ENCODE data around the gene RELA. TPM values are rescaled to one million over a fixed set of nuclear protein-coding genes. Genes with fewer than 3 reads are reported as not detected.
A peak's percentile ranks its signal among the peaks of the same experiment; 100 is the strongest.
"Not testable (repeated sequence)": the region's sequence is repeated elsewhere in the genome, so short reads cannot be mapped to it uniquely, and the experiment has no call there.

Gene RELA
- total RNA-seq, 1 donor from 2014 or later: 68.2 TPM

DNA sequence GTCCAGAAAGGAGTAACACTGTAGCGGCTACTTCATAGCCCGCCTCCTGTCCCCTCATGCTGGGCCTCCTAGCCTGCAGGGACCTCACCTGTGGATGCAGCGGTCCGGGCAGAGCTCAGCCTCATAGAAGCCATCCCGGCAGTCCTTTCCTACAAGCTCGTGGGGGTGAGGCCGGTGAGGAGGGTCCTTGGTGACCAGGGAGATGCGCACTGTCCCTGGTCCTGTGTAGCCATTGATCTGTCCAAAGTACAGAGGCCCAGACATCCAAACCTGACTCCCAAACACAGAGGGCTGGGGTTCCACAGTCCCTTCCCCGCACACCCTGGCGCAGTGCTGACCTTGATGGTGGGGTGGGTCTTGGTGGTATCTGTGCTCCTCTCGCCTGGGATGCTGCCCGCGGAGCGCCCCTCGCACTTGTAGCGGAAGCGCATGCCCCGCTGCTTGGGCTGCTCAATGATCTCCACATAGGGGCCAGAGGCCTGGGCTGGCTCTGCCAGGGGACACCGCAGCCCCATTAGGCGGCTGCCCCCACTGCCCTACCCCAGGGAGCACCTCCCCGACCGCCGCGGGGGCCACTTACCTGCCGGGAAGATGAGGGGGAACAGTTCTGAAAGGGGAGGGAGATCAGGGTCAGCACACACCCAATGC lies 993 bp downstream of the RELA start:
- ATAC-seq: no peak
- peaks cover 28% of the 10 kb centered on the region for H3K4me1 ChIP-seq
- intact Hi-C loops (cut with DNase I): no loop called here
- H3K27me3 ChIP-seq: no peaks in the 10 kb centered on the region
- H3K27ac ChIP-seq: peak overlapping the region; percentile 99
- peaks cover 49% of the 10 kb centered on the region for H3K36me3 ChIP-seq
- H3K9me3 ChIP-seq: no peaks in the 10 kb centered on the region
- DNase-seq: no peak
- TF ChIP-seq, protein P1, sequence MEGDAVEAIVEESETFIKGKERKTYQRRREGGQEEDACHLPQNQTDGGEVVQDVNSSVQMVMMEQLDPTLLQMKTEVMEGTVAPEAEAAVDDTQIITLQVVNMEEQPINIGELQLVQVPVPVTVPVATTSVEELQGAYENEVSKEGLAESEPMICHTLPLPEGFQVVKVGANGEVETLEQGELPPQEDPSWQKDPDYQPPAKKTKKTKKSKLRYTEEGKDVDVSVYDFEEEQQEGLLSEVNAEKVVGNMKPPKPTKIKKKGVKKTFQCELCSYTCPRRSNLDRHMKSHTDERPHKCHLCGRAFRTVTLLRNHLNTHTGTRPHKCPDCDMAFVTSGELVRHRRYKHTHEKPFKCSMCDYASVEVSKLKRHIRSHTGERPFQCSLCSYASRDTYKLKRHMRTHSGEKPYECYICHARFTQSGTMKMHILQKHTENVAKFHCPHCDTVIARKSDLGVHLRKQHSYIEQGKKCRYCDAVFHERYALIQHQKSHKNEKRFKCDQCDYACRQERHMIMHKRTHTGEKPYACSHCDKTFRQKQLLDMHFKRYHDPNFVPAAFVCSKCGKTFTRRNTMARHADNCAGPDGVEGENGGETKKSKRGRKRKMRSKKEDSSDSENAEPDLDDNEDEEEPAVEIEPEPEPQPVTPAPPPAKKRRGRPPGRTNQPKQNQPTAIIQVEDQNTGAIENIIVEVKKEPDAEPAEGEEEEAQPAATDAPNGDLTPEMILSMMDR (IDR thresholded peaks at IDR 0.05): no peak
- H3K4me3 ChIP-seq: peak overlapping the region; percentile 93

- ATAC-seq; intact Hi-C loops (cut with DNase I); DNase-seq; H3K9me3 ChIP-seq; H3K4me3 ChIP-seq; H3K27me3 ChIP-seq: not testable (repeated sequence)
- Histone ChIP-seq H3K27ac (peak overlapping the region; percentile 3), H3K4me1 (peaks cover 28% of the 10 kb centered on the region), H3K36me3 (peaks cover 57% of the 10 kb centered on the region)
These were observed 1.8 kb downstream of the RELA start for GRCh38 chr11:65660908-65661307.

- TF ChIP-seq, protein P1 (IDR thresholded peaks at IDR 0.05): no peak
- ATAC-seq: no peak
- H3K27me3 ChIP-seq: no peaks in the 10 kb centered on the region
- no peak for DNase-seq
- peaks cover 28% of the 10 kb centered on the region for H3K4me1 ChIP-seq
- no peak overlapping the region for H3K27ac ChIP-seq
- no peak overlapping the region for H3K4me3 ChIP-seq
- H3K36me3 ChIP-seq: peaks cover 66% of the 10 kb centered on the region
- no peaks in the 10 kb centered on the region for H3K9me3 ChIP-seq
- intact Hi-C loops (cut with DNase I): no loop called here
These were observed 2.7 kb downstream of the RELA start for GRCh38 chr11:65660038-65660437.

DNA sequence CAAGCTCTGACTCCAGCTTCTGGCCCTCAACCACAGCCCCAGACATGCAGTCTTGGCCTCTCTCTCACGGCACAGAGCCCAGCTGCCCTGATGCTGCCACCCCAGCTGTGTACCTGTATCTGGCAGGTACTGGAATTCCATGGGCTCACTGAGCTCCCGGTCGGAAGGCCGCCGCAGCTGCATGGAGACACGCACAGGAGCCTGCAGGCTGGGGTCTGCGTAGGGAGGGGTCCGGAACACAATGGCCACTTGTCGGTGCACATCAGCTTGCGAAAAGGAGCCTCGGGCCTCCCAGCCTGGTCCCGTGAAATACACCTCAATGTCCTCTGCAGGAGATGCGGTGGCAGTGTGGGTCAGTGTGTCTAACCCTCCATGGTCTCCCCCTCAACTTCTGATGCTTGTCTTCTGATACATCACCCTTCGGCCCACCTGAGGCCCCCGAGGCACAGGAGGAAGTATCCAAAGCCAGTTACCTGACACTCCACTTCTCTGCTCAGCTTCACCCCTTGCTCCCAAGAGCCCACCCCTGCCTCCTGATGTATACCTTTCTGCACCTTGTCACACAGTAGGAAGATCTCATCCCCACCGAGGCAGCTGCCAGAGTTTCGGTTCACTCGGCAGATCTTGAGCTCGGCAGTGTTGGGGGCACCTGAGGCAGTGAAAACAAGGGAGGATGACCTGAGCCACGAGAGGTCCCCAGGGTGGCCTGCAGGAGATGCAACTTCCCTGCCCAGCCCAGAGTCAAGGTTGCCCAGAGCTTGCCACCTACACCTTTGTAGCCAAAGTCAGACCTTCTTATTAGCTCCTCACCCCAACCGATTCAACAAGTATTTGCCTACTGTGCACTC lies 4.3 kb downstream of the RELA start:
- H3K36me3 ChIP-seq: peaks cover 80% of the 10 kb centered on the region
- no peak for DNase-seq
- H3K4me1 ChIP-seq: peaks cover 32% of the 10 kb centered on the region
- H3K27me3 ChIP-seq: no peaks in the 10 kb centered on the region
- intact Hi-C loops (cut with DNase I): no loop called here
- no peaks in the 10 kb centered on the region for H3K9me3 ChIP-seq
- TF ChIP-seq, protein P1 (IDR thresholded peaks at IDR 0.05): no peak
- no peak for ATAC-seq
- H3K4me3 ChIP-seq: no peak overlapping the region
- no peak overlapping the region for H3K27ac ChIP-seq

- intact Hi-C loops (cut with DNase I): no loop called here
- H3K27ac ChIP-seq: no peak overlapping the region
- no peaks in the 10 kb centered on the region for H3K9me3 ChIP-seq
- no peak overlapping the region for H3K4me3 ChIP-seq
- H3K36me3 ChIP-seq: peaks cover 80% of the 10 kb centered on the region
- DNase-seq: no peak
- H3K27me3 ChIP-seq: no peaks in the 10 kb centered on the region
- peaks cover 37% of the 10 kb centered on the region for H3K4me1 ChIP-seq
- no peak for ATAC-seq
- TF ChIP-seq, protein P1 (IDR thresholded peaks at IDR 0.05): no peak
These were observed 5.3 kb downstream of the RELA start for GRCh38 chr11:65657426-65657825.

Measured in upper lobe of right lung (tissue), 1 donor.